ENCODE measurements around the gene DUSP14. TPM values are rescaled to one million over a fixed set of nuclear protein-coding genes. Genes with fewer than 3 reads are reported as not detected.

Gene DUSP14
- total RNA-seq, 3 donors from 2014 or later (not counting 1 experiment from before 2014, with no cell fraction given), result 5.0 to 9.1 (median 5.3) TPM

GRCh38 chr17:37466471-37466870 lies 23.2 kb upstream of the DUSP14 start:
- Histone ChIP-seq H3K9me3 (ENCODE audit: control insufficient read depth, insufficient read depth, low read length) (no peaks in the 10 kb centered on the region), H3K4me3 (ENCODE audit: low read length) (no peak overlapping the region), H3K27ac (ENCODE audit: low read length) (no peak overlapping the region), H3K4me1 (ENCODE audit: control insufficient read depth, insufficient read depth, low read length) (no peaks in the 10 kb centered on the region), H3K27me3 (ENCODE audit: control insufficient read depth, insufficient read depth, low read length) (no peaks in the 10 kb centered on the region), H3K36me3 (ENCODE audit: control insufficient read depth, insufficient read depth, low read length) (peaks cover 39% of the 10 kb centered on the region)
- no peak overlapping the region for H3K27ac Mint-ChIP-seq
- peaks cover 13% of the 10 kb centered on the region for H3K36me3 Mint-ChIP-seq
- no CpG with 5 or more reads among the region's 1 CpG for WGBS (ENCODE audit: insufficient coverage)
- intact Hi-C loops (cut with micrococcal nuclease), result no loop called here
- no peaks in the 10 kb centered on the region for H3K27me3 Mint-ChIP-seq (ENCODE audit: low read depth in 2 of 2)
- no peak for TF ChIP-seq CTCF (IDR thresholded peaks at IDR 0.05)
- no peaks in the 10 kb centered on the region for H3K4me1 Mint-ChIP-seq
- H3K4me3 Mint-ChIP-seq, result no peak overlapping the region
- no peak for ATAC-seq
- DNase-seq, result no peak
- no peaks in the 10 kb centered on the region for H3K9me3 Mint-ChIP-seq

GRCh38 chr17:37470181-37470580 lies 19.5 kb upstream of the DUSP14 start:
- DNase-seq (no peak), ATAC-seq (no peak)
- no peaks in the 10 kb centered on the region for H3K9me3 Mint-ChIP-seq
- H3K4me1 Mint-ChIP-seq, result no peaks in the 10 kb centered on the region
- Histone ChIP-seq H3K4me1 (ENCODE audit: control insufficient read depth, insufficient read depth, low read length) (no peaks in the 10 kb centered on the region), H3K9me3 (ENCODE audit: control insufficient read depth, insufficient read depth, low read length) (no peaks in the 10 kb centered on the region), H3K4me3 (ENCODE audit: low read length) (no peak overlapping the region), H3K27me3 (ENCODE audit: control insufficient read depth, insufficient read depth, low read length) (no peaks in the 10 kb centered on the region), H3K27ac (ENCODE audit: low read length) (no peak overlapping the region), H3K36me3 (ENCODE audit: control insufficient read depth, insufficient read depth, low read length) (peaks cover 52% of the 10 kb centered on the region)
- H3K27me3 Mint-ChIP-seq (ENCODE audit: low read depth in 2 of 2), result no peaks in the 10 kb centered on the region
- H3K4me3 Mint-ChIP-seq, result no peak overlapping the region
- peaks cover 13% of the 10 kb centered on the region for H3K36me3 Mint-ChIP-seq
- intact Hi-C loops (cut with micrococcal nuclease), result no loop called here
- WGBS (ENCODE audit: insufficient coverage), result 51% methylated on average over 7 of the region's 7 CpGs
- TF ChIP-seq CTCF (IDR thresholded peaks at IDR 0.05), result no peak
- H3K27ac Mint-ChIP-seq, result no peak overlapping the region

GRCh38 chr17:37475731-37476420 lies 13.8 kb upstream of the DUSP14 start:
- Histone ChIP-seq H3K9me3 (ENCODE audit: control insufficient read depth, insufficient read depth, low read length) (no peaks in the 10 kb centered on the region), H3K27ac (ENCODE audit: low read length) (no peak overlapping the region), H3K27me3 (ENCODE audit: control insufficient read depth, insufficient read depth, low read length) (no peaks in the 10 kb centered on the region), H3K4me3 (ENCODE audit: low read length) (no peak overlapping the region), H3K36me3 (ENCODE audit: control insufficient read depth, insufficient read depth, low read length) (peaks cover 47% of the 10 kb centered on the region), H3K4me1 (ENCODE audit: control insufficient read depth, insufficient read depth, low read length) (no peaks in the 10 kb centered on the region)
- H3K27me3 Mint-ChIP-seq (ENCODE audit: low read depth in 2 of 2), result no peaks in the 10 kb centered on the region
- H3K36me3 Mint-ChIP-seq, result peaks cover 4% of the 10 kb centered on the region
- H3K9me3 Mint-ChIP-seq, result no peaks in the 10 kb centered on the region
- intact Hi-C loops (cut with micrococcal nuclease), result no loop called here
- no peak overlapping the region for H3K27ac Mint-ChIP-seq
- no peak for DNase-seq
- no peak overlapping the region for H3K4me3 Mint-ChIP-seq
- 64% methylated on average over 1 of the region's 1 CpG for WGBS (ENCODE audit: insufficient coverage)
- ATAC-seq, result no peak
- no peaks in the 10 kb centered on the region for H3K4me1 Mint-ChIP-seq
- no peak for TF ChIP-seq CTCF (IDR thresholded peaks at IDR 0.05)

Measured in natural killer cell (primary cell).